NCI-H510A treated with DMSO at 0.1 percent for 48 hours (cell line): ENCODE measurements around the gene NCOA3.

Experiments
- DNase-seq: peaks from one replicate; lab custom pipeline; 2025; lab: John Stamatoyannopoulos, UW

The NCOA3 gene

GRCh38 chr20:47667086-47667485 lies 165.4 kb downstream of the NCOA3 start:
- no peak for DNase-seq

- no peak for DNase-seq
These were observed 166.0 kb downstream of the NCOA3 start for GRCh38 chr20:47667531-47668312.

GRCh38 chr20:47668313-47669151 lies 166.8 kb downstream of the NCOA3 start:
- no peak for DNase-seq

- no peak for DNase-seq
These were observed 167.4 kb downstream of the NCOA3 start for GRCh38 chr20:47669152-47669425.

- DNase-seq, result no peak
These were observed 167.8 kb downstream of the NCOA3 start for GRCh38 chr20:47669489-47669888.

GRCh38 chr20:47669927-47670890 lies 168.5 kb downstream of the NCOA3 start:
- DNase-seq, result no peak

- DNase-seq, result no peak
These were observed 169.2 kb downstream of the NCOA3 start for GRCh38 chr20:47670913-47671312.

- DNase-seq, result no peak
These were observed 170.5 kb downstream of the NCOA3 start for GRCh38 chr20:47672166-47672565.

- no peak for DNase-seq
These were observed 171.4 kb downstream of the NCOA3 start for GRCh38 chr20:47672886-47673670.

GRCh38 chr20:47673671-47673955 lies 171.9 kb downstream of the NCOA3 start:
- DNase-seq, result no peak

- no peak for DNase-seq
These were observed 172.5 kb downstream of the NCOA3 start for GRCh38 chr20:47674145-47674544.

GRCh38 chr20:47674686-47675085 lies 173.0 kb downstream of the NCOA3 start:
- DNase-seq, result no peak

- DNase-seq, result no peak
These were observed 173.8 kb downstream of the NCOA3 start for GRCh38 chr20:47675190-47676142.

GRCh38 chr20:47676219-47676721 lies 174.6 kb downstream of the NCOA3 start:
- no peak for DNase-seq

- DNase-seq, result no peak
These were observed 175.4 kb downstream of the NCOA3 start for GRCh38 chr20:47676912-47677634.

- peak; percentile 75 for DNase-seq
These were observed 176.2 kb downstream of the NCOA3 start for GRCh38 chr20:47677635-47678453.

- DNase-seq, result no peak
These were observed 176.8 kb downstream of the NCOA3 start for GRCh38 chr20:47678536-47678935.

- no peak for DNase-seq
These were observed 177.8 kb downstream of the NCOA3 start for GRCh38 chr20:47679462-47679861.
